ENCODE data around the gene CAPN5.
"Not testable (repeated sequence)": the region's sequence is repeated elsewhere in the genome, so short reads cannot be mapped to it uniquely, and the experiment has no call there.

The CAPN5 gene

DNA sequence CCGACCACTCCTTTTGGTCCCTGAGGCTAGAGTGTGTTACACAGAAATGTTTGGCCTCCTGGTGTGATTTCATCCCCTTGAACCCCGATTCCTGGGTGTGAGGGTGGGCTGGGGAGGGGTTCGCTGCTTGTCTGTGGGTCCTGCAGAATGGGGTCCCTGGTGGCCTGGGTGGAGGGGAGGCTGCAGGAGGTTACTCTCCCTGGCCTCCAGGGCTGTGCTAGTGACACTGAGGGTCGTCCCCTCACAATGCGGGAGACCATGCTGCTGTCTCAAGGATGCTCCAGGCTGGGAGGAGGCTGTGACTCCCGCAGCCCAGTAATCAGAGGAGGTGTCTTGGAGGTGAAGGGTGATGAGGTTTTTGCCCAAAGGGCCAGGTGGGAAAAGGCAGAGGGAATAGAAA is 18.9 kb downstream of the CAPN5 start:
- peak; percentile 14 for DNase-seq

DNA sequence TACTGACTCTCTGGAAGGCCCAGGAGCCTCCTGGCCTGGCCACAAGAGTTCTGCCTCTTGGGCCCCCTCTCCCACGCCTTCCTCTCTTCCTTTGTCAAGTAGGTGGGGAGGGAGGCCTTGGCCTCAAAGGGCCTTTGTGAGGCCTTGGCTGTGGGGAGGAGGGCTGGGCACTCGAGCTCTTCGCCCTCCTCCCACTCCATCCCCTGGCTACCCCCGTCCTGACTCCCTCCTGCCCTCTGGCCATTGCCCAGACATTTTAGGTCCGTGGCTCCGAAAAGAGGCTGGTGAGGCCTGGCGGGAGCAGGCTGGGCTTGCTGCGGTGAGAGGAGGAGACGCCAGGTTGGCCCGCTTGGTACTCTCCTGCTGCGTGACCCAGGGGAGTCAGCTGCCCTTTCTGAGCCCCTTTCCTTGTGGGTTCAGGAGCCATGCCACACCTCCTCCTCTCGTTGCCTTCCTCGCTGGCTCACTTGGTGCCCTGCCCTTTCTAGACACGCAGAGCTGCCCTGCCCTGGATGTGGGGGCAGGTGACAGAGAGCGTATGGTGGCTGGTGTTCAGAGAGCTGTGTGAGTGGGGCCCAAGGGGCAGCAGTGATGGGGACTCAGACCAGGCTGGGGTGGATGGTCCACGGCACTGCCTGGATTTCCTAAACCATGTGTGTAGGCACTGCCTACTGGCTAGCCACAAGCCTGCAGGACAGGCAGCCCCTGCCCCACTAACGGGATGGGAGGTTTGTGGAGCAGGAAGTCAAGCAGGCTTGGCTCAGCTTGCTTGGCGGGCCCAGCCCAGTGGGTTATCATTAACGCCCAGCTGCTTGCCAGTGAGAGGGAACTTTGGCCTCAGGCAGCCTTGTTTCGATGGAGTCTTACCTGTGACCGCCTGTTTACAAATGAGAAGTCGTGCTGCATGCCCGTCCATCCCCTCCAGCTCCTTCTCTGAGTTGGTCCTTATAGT is 20.0 kb downstream of the CAPN5 start:
- DNase-seq = no peak

DNA sequence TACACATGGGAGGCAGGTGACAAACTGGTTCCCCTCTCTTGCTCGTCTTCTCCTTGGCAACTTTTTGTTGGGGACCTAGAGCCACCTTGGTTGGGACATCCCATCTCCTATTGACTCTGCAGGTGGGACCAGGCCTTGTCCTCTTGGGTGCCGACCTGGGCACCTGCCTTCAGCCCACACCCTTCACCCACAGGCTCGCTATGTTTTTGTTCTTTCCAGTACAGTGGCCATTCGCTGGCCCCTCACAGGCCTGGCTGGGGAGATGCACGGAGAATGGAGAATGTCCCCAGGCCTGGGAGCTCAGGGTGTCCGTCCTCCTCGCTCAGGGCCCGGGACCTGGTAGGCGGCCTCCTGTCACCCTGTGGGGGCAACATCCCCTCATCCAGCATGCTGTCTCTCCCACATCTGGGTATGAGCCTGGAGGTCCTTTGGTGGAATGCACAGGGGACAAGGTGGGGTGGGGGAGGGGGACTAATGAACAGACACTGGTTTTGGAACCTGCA is 21.0 kb downstream of the CAPN5 start:
- DNase-seq = no peak

DNA sequence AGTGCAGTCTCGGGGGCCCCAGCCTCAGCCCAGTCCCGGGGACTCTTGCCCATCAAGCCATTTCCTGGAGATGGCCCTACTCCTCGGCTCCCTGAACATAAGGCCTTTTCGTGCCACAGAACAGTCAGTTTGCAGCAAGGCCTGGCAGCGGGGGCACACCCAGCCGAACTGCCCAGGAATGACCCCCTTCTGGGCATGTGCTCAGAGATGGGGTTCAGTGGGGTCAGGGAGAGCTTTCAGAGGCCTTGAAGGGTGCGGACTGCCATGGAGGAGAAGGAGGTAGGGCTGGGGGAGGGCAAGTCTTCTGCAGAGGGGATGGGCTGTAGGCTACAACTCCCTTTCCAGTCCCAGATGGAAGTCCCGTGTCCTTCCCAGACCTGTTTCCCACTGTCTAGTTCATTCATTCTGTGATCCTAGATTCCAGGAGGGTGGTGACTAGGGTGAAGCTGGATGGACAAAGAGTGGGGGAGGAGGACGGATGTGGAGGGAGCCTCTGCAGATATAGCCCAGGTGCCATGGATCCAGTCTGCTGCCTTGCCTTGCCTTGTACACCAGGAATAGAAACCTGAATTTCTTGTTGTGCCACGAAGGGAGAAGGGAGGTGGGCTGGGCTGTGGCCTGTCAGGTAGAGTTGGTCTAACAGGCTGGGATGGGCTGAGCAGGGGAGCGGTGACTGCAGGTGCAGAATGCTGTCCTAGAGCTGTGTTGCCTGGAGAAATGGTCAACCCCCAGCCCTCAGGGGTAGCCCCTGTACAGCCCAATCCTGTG is 21.6 kb downstream of the CAPN5 start:
- no peak for DNase-seq

DNA sequence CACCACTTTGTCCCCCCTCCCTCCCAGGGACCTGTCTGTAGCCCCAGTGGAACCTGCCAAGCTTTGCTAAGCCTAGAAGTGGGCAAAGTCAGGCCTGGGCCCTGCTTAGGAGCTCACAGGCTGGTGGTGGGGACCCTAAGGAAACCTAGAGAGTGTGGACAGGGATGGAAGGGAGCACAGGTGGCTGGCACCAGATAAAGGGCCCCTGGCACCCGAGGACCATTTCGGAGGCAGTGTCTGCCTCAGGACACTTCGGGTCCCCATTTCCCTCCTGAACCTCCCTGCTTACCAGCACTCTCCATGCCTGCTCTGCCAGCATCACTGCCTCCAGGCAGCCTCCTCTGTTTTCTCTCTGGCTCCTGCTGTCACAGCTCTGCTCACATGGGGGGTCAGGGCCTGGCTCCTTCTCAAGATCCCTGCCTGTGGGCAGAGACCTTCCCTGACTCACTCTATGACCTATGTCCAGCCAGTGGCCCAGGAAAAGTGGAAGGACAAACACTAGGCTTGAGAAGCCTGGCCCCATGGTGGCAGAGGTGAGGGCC is 22.3 kb downstream of the CAPN5 start:
- DNase-seq = no peak

DNA sequence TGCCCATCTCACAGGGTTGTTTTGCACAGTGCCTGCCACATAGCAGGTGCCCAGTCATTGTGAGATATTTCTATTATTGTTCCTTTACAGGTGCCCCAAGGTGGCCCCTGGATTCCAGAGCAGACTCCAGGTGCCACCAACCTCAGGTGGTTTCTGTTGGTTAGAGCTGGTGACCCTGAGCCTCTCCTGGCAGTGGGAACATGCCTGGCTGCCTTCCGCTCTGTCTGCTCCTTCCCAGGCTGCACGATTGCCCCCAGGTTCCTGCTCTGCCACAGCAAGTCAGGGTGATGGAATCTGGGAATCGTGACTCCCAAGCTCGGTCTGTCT is 23.2 kb downstream of the CAPN5 start:
- DNase-seq = no peak

DNA sequence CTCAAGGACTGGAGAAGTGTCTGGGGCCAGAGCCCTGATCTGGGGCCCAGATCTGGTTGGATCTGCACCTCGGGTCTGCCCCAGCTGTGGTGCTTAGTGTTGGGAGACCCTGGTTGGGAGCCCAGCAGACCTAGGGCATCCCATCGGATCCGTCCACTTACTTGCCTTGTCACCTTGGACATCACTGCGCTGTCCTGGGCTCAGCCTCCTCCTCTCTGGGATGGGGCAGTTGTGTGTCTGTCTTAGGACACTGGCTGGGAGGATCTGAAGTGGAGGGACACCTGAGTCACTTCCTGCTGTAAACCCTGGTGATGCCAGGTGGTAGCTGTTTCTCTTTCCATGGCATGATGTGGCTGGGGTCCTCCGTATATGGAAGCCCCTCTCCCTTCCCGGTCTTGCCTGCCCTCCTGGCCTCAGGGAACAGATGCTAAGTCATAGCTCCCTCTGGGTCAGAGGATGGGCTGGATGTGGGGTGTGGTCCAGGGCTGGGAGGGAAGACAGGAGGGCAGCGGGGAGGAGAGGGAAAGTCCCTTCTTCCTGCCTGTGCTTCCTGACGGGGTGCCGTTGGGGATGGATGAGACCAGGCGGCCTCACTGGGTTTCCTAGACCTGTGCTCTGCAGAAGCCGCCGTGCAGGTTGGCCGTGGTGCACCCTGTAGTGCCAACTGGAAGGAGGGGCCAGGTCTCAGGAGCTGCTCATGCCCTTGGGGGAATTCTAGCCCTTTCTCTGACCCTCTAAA is 23.8 kb downstream of the CAPN5 start:
- DNase-seq = no peak

DNA sequence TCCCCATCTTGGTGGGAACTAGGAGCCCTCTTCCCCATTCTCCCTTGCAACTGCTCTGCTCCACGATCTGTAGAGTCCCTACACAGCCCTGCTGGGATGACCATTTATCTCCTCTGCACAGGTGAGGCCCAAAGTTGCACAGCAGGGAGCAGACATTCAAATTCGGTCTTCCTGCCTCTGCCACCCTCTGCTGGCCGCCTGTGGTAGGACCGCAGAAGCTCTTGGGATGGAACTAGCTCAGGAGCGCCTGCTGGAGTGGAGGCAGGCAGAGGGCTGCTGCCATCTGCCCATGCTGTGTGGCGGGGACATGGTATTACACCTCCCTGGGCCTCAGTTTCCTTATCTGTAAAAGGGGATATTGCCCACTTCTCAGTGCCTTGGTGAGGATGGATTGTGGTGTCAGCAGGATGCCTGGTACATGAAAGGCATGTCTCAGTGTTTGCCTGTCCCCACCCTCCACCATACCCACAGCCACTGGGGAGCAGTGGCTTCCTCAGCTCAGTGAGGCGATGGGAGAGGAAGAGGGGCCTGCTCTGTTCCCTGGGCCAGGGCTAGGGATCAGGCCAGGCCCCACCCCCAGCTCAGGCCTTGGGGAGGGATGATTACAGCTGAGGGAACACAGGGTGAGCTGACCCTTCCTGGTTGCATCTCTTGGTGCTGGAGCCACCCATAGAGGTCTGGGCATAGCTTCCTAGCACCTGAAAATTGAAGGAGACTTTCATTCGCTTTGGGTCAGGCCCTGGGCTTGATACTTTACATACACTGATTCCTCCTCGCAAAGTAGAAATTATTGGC is 24.6 kb downstream of the CAPN5 start:
- DNase-seq = peak; percentile 75

DNA sequence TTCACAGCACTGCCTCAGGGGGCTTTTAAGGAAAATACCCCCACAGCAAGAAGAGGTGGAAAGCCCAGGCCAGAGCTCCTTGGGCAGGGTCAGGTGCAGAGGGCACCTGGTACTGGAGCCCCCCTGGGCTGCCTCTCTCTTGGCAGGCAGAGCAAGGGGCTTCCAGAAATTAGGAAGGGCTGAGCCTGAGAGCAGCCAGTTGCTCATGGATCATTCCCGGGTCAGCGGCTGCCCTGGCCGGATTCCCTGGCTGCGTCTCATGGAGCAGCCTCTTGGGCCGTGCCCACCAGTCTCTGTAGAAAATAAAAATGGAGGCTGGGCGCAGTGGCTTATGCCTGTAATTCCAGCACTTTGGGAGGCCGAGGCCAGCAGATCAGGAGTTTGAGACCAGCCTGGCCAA is 25.6 kb downstream of the CAPN5 start:
- no peak for DNase-seq

DNA sequence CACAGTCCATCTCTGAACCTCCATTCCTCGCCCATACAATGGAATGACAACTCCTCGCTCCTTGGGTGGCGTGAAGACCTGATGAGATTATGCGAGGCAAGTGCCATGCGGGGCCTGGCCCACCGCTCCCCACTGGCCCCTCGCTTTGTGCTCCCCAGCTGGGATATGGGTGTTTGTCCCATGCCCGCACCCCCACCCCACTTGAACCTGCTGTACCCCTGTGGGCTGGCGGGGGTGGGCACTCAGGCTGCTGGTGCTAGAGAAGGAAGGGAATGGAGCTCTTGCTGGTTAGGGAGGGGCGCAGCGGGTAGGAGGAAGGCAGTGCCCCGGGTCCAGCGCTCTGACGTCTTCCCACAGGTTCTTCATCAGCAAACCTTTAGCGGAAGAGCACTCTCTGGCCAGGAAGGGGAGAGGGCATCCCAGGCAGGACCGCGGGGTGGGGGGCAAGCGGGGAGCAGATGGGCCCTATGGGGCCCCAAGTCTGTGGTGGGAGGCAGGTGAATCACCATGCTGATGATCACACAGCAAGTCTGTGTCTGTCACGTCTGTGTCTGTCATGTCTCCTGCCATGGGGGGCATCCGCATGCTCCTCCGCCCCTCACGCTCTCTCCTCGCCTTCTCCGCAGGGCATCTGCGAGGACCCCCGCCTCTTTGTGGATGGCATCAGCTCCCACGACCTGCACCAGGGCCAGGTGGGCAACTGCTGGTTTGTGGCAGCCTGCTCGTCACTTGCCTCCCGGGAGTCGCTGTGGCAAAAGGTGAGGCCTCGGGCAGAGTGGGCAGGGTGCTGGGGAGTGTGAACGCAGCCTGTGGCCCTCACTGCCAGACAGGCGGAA is 26.5 kb downstream of the CAPN5 start:
- DNase-seq = no peak

DNA sequence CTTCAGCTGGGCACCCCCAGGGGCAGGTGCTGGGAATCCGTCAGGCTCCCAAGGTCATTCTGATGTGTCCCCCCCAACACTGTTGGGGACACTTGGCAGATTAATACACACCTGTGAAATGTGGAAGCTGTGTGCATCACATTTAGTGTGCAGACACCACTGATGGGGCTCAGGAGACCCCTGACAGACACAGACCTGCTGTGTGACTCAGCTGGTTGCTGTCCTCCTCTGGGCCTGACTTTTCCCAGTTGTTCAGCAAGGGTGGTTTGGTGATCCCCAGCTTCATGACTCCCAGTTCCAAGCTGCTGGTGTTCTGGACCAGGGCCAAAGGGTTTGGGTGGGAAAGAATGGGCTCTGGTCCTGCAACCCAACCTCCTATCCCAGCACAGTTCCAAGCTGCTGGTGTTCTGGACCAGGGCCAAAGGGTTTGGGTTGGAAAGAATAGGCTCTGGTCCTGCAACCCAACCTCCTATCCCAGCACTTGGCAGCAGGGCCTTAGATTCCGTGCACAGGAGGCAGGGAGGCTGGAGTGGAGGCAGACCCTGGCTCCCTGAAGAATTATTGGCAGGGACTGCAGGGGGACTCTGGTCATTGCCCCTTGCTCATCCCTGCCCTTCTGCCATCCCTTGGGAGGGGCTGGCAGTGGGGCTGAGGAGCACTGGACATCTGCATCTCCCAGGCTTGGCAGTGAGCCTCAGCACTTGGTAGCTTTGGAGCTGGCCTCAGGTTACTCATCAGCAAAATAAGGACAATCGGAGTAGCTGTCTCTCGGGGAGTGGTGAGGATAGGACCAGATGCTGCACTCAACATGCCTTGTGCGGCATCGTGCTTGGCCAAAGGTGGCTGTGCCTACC is 27.4 kb downstream of the CAPN5 start:
- DNase-seq = no peak

DNA sequence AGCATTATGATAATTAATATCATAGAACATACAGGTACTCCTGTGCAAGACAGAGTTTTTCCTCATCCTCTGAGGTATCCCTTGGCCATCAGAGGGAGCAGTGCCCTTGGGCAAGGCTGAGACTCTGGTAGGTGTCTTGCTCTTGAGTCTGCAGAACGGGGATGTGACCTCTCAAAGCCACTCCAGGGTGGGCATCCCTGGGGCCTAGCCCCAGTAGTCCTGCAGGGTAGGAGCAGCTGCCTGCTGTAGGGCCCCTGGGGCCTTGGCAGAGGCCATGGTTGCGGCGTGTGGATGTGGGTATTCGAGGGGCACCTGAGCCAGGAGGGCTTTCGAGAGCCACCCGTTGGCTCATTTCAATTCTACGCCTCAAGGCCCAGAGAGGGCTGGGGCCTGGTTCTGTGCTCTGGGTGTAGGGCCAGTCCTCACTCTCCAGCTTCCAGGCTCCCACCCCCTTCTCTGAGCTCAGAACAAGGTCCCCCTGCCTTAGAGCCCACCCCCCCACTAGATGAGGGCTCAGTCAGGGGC is 28.1 kb downstream of the CAPN5 start:
- no peak for DNase-seq

DNA sequence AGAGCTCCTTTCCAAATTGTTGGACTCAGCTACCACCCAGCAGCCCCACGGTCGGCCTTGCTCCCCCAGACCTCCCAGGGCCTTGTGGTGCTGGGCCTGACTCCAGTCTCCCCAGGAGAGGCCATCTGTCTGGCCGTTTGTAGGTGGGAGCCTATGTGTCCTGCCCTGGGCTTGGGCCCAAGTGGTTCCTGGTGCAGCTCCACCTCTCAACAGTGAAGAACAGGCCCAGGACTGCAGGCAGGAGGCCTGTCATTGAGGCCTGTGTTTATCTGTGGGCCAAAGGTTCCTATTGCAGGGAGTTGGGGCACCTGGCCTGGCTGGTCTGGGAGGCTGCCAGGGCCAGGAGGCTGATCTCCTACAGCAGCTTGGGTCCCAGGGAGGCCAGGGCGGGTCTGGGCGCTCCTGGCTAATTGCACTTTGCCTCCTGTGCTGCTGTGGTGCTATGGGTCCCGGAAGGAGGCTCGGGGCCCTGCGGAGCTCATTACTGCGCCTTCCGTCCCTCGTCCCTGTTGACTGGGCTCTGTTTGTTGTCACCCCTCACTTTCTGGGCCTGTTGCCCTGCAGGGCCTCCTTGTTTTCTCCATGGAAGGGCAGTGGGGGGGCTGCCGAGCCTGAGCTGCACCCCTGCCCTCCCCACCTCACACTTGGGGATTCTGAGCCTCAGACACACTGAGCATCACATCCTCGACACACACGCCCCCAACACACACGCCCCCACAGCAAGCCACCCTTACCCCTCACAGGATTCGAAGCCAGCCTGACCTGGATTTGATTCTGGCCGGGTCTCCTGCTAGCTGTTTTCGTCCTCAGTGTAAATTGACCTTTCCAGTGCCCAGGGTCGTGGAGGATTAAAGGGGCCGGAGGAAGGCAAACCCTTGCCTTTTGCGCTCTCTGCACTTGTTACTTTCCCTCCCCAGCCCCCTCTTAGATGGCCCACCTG is 29.1 kb downstream of the CAPN5 start:
- no peak for DNase-seq

DNA sequence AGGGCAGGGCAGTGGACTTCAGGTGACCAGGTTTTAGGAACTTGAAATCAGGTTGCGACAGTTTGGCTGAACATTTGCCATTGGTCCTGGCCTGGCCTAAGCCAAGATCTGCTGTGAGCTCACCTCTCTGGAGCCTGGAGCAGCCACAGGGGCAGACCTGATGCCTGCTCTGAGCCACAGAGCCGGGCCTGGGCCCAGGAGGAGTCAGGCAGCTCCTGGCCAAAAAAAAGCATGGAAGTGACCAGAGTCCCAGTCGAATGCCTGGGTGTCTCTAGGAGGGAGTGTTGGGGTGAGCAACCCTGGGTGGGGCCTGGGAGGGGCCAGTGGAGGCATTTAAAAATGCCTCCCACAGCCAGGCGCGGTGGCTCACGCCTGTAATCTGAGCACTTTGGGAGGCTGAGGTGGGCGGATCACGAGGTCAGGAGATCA is 29.8 kb downstream of the CAPN5 start:
- no peak for DNase-seq

DNA sequence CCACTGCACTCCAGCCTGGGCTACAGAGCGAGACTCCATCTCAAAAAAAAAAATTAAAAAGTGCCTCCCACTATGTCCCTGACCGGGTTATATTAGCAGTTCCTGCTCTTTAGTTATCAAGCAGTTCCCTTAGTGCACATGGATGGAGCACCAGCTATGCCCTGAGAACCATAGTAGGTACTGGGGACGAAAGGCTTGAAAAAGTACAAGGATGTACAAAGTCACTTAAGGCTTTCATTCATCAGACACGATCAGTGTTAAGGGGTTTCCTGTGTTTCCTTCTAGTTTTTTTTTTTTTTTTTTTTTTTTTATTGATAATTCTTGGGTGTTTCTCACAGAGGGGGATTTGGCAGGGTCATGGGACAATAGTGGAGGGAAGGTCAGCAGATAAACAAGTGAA is 30.4 kb downstream of the CAPN5 start:
- DNase-seq = not testable (repeated sequence)

DNA sequence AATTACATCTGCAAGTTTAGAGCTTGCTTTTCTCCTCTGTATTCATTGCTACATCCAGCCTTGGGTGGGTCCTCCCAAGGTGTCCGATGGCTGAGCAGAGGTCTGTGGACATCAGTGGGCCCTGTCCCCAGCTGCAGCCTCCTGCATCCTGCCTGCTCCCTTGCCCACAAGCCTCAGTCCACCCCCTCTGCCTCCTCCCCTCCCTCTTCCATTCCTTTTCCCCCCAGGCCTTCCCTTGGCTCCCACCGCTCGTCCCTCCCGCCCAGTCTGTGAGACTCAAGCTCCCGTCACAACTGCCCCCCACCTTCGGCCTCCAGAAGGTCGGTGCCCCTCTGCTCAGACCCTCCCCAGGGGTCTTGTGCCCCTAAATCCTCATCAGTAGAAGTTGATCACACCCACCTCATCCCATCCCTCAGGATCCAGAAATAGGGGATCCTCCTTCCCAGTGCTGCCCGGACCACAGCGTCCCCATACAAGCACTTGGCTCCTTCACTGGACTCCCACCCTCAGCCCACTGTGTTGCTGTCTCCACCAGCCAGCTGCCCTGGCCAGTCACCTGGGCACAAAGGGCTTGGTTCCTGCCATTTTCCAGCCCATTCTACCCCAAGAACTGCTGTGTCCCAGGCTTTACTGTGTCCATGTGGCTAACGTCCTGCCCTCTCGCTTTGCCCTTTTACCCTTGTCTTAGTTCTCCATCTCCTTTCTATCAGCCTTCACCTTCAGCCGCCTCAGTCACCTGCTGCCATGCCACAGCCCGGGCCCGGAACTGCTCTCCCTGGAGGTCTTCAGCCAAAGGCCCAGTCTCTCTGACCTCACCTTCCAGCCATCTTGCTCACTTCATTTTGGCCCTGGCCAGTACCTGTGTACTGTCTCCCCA is 33.6 kb downstream of the CAPN5 start:
- DNase-seq = no peak

DNA sequence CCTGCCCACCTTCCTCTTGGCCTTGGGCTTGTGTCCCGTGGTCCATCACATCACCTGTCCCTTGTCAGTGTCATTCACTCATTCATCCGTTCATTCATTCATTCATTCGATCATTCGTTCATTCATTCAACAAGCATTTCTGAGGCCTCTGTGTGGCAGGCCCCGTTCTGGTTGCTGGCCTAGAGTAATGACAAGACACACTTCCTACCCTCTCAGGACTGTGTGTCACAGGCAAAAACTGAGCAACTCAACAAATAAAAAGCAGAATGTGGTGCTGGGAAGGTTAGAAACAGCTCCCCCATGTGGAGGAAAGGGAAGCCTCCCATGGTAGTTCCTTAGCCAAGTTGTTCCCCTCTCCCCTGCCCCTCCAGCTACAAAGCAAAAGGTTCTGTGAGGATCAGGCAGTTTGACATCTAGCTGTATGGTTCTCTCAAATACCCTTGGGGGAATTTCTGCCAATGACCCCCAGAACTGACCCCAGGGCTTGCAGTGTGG is 34.3 kb downstream of the CAPN5 start:
- no peak for DNase-seq
